HG03280 (cell line): ENCODE measurements around the gene GOLGA6C.
"Not testable (repeated sequence)": the region's sequence is repeated elsewhere in the genome, so short reads cannot be mapped to it uniquely, and the experiment has no call there.

Experiments
- ATAC-seq: cut with Tn5 transposase; IDR thresholded peaks from one replicate; pipeline ENCODE4 v1.9.1; 2021; ENCODE audit warnings: mild to moderate bottlenecking, moderate library complexity; ENCODE audit not compliant: unreplicated experiment

The GOLGA6C gene

GRCh38 chr15:75258034-75258433 lies at the start of gene GOLGA6C:
Gene GOLGA6C, plus strand, starts transcription at chr15:75258334. Its CDS starts 265 bp downstream, at chr15:75258599.
- ATAC-seq: not testable (repeated sequence)

GRCh38 chr15:75208501-75209288 lies 49.4 kb upstream of the GOLGA6C start:
- ATAC-seq: no peak

GRCh38 chr15:75209289-75209676 lies 48.9 kb upstream of the GOLGA6C start:
- no peak for ATAC-seq

GRCh38 chr15:75210811-75211230 lies 47.3 kb upstream of the GOLGA6C start:
- ATAC-seq: no peak

GRCh38 chr15:75211436-75212199 lies 46.5 kb upstream of the GOLGA6C start:
- no peak for ATAC-seq

- ATAC-seq: no peak
Measured at GRCh38 chr15:75212200-75212858, 45.8 kb upstream of the GOLGA6C start.

DNA sequence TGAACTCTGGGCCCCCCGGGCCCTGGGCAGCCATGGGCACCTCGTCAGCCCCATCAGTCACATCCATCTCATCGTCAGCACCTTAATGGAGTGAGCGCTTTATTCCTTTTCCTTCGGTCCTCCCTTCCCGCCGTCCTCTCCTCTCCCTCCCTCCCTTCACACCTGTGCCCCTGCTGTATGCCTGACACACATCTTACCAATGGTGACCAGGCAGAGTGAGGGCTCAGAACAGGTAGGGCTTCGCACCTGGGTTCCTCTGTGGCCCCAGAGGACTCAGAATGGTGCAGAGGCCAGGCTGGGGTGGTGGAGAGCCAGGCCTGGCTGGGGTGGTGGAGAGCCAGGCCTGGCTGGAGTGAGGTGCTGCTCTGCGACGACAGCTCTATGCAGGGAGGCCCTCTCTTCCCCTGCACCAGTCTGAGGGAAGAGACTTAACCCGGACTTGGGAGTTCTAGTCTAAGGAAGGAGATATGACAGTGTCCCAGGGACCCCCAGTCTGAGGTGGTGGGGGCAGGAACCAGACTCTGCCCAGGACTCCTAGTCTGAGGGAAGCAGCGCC lies 44.8 kb upstream of the GOLGA6C start:
- ATAC-seq: no peak

- no peak for ATAC-seq
Measured at GRCh38 chr15:75213768-75214221, 44.3 kb upstream of the GOLGA6C start.

- ATAC-seq: no peak
Measured at GRCh38 chr15:75214293-75215096, 43.6 kb upstream of the GOLGA6C start.

- ATAC-seq: no peak
Measured at GRCh38 chr15:75215107-75216004, 42.8 kb upstream of the GOLGA6C start.

DNA sequence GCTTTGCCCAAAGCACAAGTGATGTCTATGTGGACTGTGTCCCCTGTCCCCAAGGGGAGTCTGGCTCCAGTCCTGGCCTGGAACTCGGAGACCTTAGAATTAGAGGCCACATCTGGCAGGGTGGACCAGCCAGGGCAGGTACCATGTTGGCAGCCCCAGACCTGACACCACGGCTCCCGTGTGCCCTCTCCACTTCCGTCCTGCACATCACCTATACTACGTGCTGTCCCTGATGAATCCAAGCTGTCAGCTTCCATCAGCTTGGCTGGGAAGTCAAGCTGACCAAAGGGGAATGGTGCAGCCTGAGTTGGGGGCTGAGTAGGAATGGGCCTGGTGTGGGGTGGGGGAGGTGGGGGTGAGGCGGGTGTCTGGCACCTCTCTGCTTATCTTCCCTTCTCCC lies 41.1 kb upstream of the GOLGA6C start:
- no peak for ATAC-seq

DNA sequence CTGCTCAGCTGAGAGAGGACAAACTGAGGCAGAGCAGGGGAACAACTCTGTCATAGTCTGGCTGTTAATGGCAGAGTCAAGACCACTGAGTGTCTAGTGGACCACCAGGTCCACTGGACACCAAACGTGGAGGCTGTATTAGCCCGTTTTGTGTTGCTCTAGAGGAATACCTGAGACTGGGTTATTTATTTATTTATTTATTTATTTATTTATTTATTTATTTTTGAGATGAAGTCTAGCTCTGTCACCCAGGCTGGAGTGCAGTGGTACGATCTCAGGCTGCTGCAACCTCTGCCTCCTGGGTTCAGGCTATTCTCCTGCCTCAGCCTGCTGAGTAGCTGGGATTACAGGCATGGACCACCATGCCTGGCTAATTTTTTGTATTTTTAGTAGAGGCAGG lies 40.6 kb upstream of the GOLGA6C start:
- not testable (repeated sequence) for ATAC-seq

DNA sequence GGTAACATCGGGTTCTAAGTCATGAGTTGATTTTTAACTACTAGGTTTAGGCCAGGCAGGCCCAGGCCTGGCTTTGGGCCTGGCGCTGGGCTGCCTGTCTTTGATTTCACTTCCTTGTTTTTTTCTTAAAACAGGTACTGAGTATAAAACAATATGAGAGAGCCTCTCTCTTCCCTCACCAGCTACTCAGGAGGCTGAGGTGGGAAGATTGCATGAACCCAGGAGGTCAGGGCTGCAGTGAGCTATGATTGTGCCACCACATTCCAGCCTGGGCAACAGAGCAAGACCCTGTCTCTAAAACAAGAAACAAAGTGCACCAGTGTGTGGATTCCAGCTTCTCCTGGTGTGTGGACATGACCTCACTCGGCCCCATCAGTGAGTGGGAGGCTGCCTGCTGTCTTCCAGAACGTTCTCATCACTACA lies 38.6 kb upstream of the GOLGA6C start:
- not testable (repeated sequence) for ATAC-seq

DNA sequence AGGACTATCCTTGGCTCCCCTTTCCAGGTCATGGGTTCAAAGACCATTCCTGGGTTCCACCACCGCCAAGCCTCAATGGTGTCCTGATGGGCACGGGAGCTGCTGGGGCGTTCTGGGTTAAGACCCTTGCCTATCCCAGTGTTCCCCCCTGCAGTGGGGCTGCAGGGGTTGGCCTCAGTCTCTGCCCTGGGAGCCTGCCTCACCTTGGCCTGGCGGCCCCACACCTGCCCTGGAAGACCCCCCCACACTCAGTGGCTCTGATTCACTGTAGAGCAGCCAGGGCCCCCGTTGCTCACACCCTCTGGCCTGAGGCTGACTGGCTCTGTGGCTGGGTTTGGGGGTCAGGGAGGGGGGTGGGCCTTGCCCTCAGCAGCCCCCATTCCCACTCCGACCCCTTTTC lies 34.4 kb upstream of the GOLGA6C start:
- no peak for ATAC-seq

GRCh38 chr15:75224281-75224680 lies 33.9 kb upstream of the GOLGA6C start:
- ATAC-seq: no peak

GRCh38 chr15:75225102-75225836 lies 32.9 kb upstream of the GOLGA6C start:
- ATAC-seq: not testable (repeated sequence)

DNA sequence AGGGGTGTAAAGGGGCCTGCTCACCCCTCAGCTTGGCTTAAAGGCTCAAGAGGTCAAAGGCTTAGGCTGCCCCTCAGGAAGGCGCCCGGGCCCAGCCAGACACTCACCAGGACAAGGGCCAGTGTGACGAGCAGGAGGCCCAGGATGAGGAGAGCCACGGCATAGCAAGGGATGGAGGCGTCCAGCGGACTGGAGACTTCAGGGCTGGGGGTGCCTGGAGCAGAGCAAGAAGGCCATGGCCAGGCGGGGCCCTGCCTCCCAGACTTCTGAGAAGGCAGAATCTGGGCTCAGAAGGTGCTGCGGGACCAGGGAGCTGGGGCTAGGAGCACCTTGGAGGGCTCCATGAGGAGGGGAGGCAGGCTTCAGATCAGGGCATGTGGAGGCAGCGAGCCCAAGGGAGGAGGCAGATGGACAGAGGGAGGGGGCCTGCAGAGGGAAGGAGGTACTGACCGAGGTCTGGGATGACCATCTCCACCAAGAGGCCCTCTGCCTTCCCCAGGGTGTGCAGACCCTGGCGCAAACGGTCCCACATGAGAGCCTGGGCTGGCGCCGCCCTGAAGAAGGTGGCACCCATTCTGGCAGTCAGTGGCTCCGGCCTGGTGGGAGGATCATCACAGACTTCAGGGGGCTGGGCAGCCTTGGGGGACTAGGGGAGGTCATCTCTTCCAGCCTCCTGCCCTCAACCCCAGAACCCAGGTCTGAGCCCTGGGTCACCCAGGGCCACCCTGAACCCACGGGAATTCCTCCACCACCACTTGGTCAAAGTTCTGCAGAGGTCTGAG lies 32.0 kb upstream of the GOLGA6C start:
- no peak for ATAC-seq

- not testable (repeated sequence) for ATAC-seq
Measured at GRCh38 chr15:75227112-75227511, 31.0 kb upstream of the GOLGA6C start.
